Endothelial cell of umbilical vein (primary cell): ENCODE data around the gene ARHGDIB. TPM values are rescaled to one million over a fixed set of nuclear protein-coding genes. Genes with fewer than 3 reads are reported as not detected.
A peak's percentile ranks its signal among the peaks of the same experiment; 100 is the strongest.

Source experiments
- BruUV-seq: library from RNA; stranded (reverse); fragments of 400-500 nt; replicated peaks from 2 replicates; lab custom pipeline; 2021; lab: Mats Ljungman, UMichigan
- CTCF ChIA-PET: fragments of 300-600, 350-600 bp; sonication (Branson Sonifier 250); formaldehyde crosslinking; loops from one replicate; lab custom pipeline; 2021; ENCODE audit warnings: antibody characterized with exemption, inconsistent platforms; lab: Charles Lee
- POLR2A ChIA-PET: fragments of 300-600, 350-600 bp; sonication (Branson Sonifier 250); formaldehyde crosslinking; loops from one replicate; lab custom pipeline; 2021; ENCODE audit warnings: antibody characterized with exemption, inconsistent platforms; lab: Charles Lee
- DNase-seq: peaks from one replicate; pipeline ENCODE4 v3.0.0-alpha.2; 2011; ENCODE audit warnings: low read depth, low spot score
- FAIRE-seq: peaks from 2 replicates; lab custom pipeline; 2011; peaks lifted over from hg19 to GRCh38; lab: Jason Lieb, UNC
- H2AFZ ChIP-seq: 2 replicates; pipeline ENCODE4 v1.6.0; 2012; ENCODE audit warnings: low read depth, low read length, control low read depth, inconsistent platforms
- H3K27ac ChIP-seq: 2 replicates; pipeline ENCODE4 v1.5.1; 2011; ENCODE audit warnings: low read depth, mild to moderate bottlenecking, control low read depth, low read length, moderate library complexity; ENCODE audit not compliant: insufficient read depth
- H3K27me3 ChIP-seq, 2 experiments: 2 replicates each; pipeline versions ENCODE4 v1.6.0 to v1.6.1; 2011; ENCODE audit warnings: low read length in 2 of 2, mixed read lengths in 1 of 2; ENCODE audit not compliant: control insufficient read depth in 2 of 2, insufficient read depth in 2 of 2
- H3K36me3 ChIP-seq, 2 experiments: 2 replicates in 1 of 2; 3 replicates in 1 of 2; pipeline ENCODE4 v1.5.1; 2011; ENCODE audit warnings: low read length in 2 of 2, mild to moderate bottlenecking in 1 of 2, moderate library complexity in 1 of 2; ENCODE audit not compliant: control insufficient read depth in 2 of 2, insufficient read depth in 2 of 2; ENCODE audit errors: extremely low read depth in 1 of 2
- H3K4me1 ChIP-seq: 3 replicates; pipeline ENCODE4 v1.5.1; 2011; ENCODE audit warnings: mild to moderate bottlenecking, low read length; ENCODE audit not compliant: control insufficient read depth, insufficient read depth; ENCODE audit errors: extremely low read depth
- H3K4me2 ChIP-seq: 2 replicates; pipeline ENCODE4 v1.6.1; 2011; ENCODE audit warnings: low read length, control low read depth, mixed read lengths; ENCODE audit not compliant: insufficient read depth
- H3K4me3 ChIP-seq, 3 experiments: fragments of 200-600 bp in 1 of 3; sonication (generic), shearing (Covaris generic) in 1 of 3; replicated peaks in 1 of 3; 2 replicates each; pipeline ENCODE4 v1.5.1; 2011 to 2016; ENCODE audit warnings: control low read depth in 3 of 3, low read length in 3 of 3, mild to moderate bottlenecking in 2 of 3, inconsistent platforms in 1 of 3, low read depth in 1 of 3, moderate library complexity in 1 of 3; ENCODE audit not compliant: insufficient read depth in 1 of 3
- H3K79me2 ChIP-seq: 2 replicates; pipeline ENCODE4 v1.6.0; 2012; ENCODE audit warnings: low read length, inconsistent platforms; ENCODE audit not compliant: control insufficient read depth, insufficient read depth
- H3K9ac ChIP-seq: replicated peaks from 2 replicates; pipeline ENCODE3; 2011; ENCODE audit warnings: low read length, control low read depth; ENCODE audit not compliant: insufficient read depth; ENCODE audit errors: extremely low read depth
- H3K9me1 ChIP-seq: replicated peaks from 3 replicates; pipeline ENCODE4 v1.6.0; 2011; ENCODE audit warnings: mild to moderate bottlenecking, low read length; ENCODE audit not compliant: control insufficient read depth, insufficient read depth; ENCODE audit errors: extremely low read depth
- H3K9me3 ChIP-seq: replicated peaks from 2 replicates; pipeline ENCODE4 v1.5.1; 2012; ENCODE audit warnings: low read length, inconsistent platforms; ENCODE audit not compliant: control insufficient read depth, insufficient read depth
- H4K20me1 ChIP-seq: replicated peaks from 2 replicates; pipeline ENCODE3; 2011; ENCODE audit warnings: mild to moderate bottlenecking, low read length; ENCODE audit not compliant: control insufficient read depth, insufficient read depth; ENCODE audit errors: extremely low read depth
- CTCF ChIP-seq, 2 donors: IDR thresholded peaks; 1 replicate in 1 of 2; 2 replicates in 1 of 2; pipeline ENCODE4 v1.5.1; 2011; ENCODE audit warnings: low read length in 2 of 2, mild to moderate bottlenecking in 2 of 2, moderate library complexity in 2 of 2, control low read depth in 1 of 2, inconsistent platforms in 1 of 2, low read depth in 1 of 2; ENCODE audit not compliant: insufficient read depth in 1 of 2; ENCODE audit errors: extremely low read depth in 1 of 2
- EZH2 ChIP-seq: IDR thresholded peaks from 2 replicates; pipeline ENCODE4 v1.6.1; 2012; ENCODE audit warnings: borderline replicate concordance, low read depth, mild to moderate bottlenecking, moderate library complexity, low read length, inconsistent platforms; ENCODE audit not compliant: severe bottlenecking
- FOS ChIP-seq: IDR thresholded peaks from 2 replicates; pipeline ENCODE4 v1.6.1; 2011; ENCODE audit warnings: mild to moderate bottlenecking, low read length, moderate library complexity, borderline replicate concordance; ENCODE audit not compliant: insufficient read depth
- GATA2 ChIP-seq: IDR thresholded peaks from 2 replicates; pipeline ENCODE4 v1.7.0; 2011; ENCODE audit warnings: low read depth, mild to moderate bottlenecking, moderate library complexity, mixed read lengths, low read length; ENCODE audit not compliant: insufficient read length, insufficient read depth
- JUN ChIP-seq: IDR thresholded peaks from 2 replicates; pipeline ENCODE4 v1.6.1; 2011; ENCODE audit warnings: borderline replicate concordance, low read depth; ENCODE audit not compliant: insufficient read length, insufficient read depth
- MAX ChIP-seq: IDR thresholded peaks from 2 replicates; pipeline ENCODE4 v1.6.1; 2011; ENCODE audit not compliant: insufficient read depth, insufficient read length
- MYC ChIP-seq: IDR thresholded peaks from one replicate; pipeline ENCODE4 v1.6.1; 2011; ENCODE audit warnings: mild to moderate bottlenecking, low read depth, low read length
- POLR2A ChIP-seq: IDR thresholded peaks from 2 replicates; pipeline ENCODE4 v1.6.1; 2012; ENCODE audit warnings: low read depth, mild to moderate bottlenecking, control low read depth, low read length
- POLR2AphosphoS5 ChIP-seq: IDR thresholded peaks from 2 replicates; pipeline ENCODE4 v1.6.1; 2012; ENCODE audit warnings: low read depth, mild to moderate bottlenecking, control low read depth, low read length, moderate library complexity; ENCODE audit not compliant: insufficient read depth
- dilution Hi-C: fragments of 300-500 bp; cut with MboI; formaldehyde crosslinking; loops from one replicate; pipeline ENCODE4 v1.15.0; 2019; ENCODE audit warnings: low sequenced_read_pairs; ENCODE audit not compliant: extremely low pct_ligation_motif_present
- intact Hi-C: fragments of 100-400 bp; cut with micrococcal nuclease; formaldehyde crosslinking; loops from one replicate; pipeline ENCODE4 v1.10.0; 2022
- polyA plus RNA-seq, 4 experiments: library from polyadenylated mRNA; depleted of rRNA in 3 of 4; stranded (reverse) in 3 of 4; unstranded in 1 of 4; fragments of >200 nt; gene quantifications; 2 replicates each; pipeline versions ENCODE4 v1.2.1 to v1.2.3, GENCODE V29; 2011 to 2012; ENCODE audit warnings: missing spikeins in 1 of 4
- total RNA-seq: library from RNA; stranded (reverse); gene quantifications from 2 replicates; pipeline ENCODE4 v1.2.3, GENCODE V29; 2021

The ARHGDIB gene
- total and polyA plus RNA-seq, 2 donors (not counting 3 experiments of a cell fraction or from before 2014, with no cell fraction given), result 483 to 1,200 TPM

- no peak for DNase-seq
- peaks cover 90% of the 10 kb centered on the region for H3K79me2 ChIP-seq
These were observed 5.1 kb downstream of the ARHGDIB start for GRCh38 chr12:14956024-14956891.

More at GRCh38 chr12:14956024-14956891, 5.1 kb downstream of the ARHGDIB start:
- no peaks in the 10 kb centered on the region for H3K36me3 ChIP-seq
- H3K9me3 ChIP-seq, result no peaks in the 10 kb centered on the region
- POLR2A ChIA-PET, result no interaction called here
- no peak overlapping the region for H3K27ac ChIP-seq
- H3K4me1 ChIP-seq, result peaks cover 68% of the 10 kb centered on the region
- peak overlapping the region; percentile 20 for H3K4me2 ChIP-seq
- intact Hi-C loops, result loop anchor here (5.0 to 10.0 kb wide), 2 partner anchors 589 to 701 kb away; partner anchors contain the start of gene ATF7IP
- BruUV-seq, result no TSS peak
- dilution Hi-C loops, result loop anchor here (10.0 kb wide), 1 partner anchor 121 kb away; no protein-coding TSS in a partner anchor
- TF ChIP-seq CTCF (IDR thresholded peaks at IDR 0.05; ENCODE audit: extremely low read depth in 1 of 2, insufficient read depth in 1 of 2, low read depth in 1 of 2, low read length in 2 of 2) (no peak), JUN (no peak), MYC (no peak), MAX (no peak), POLR2A (no peak), FOS (no peak), POLR2AphosphoS5 (no peak), EZH2 (no peak), GATA2 (no peak)
- CTCF ChIA-PET, result interaction anchor here (0.5 kb wide), 1 partner anchor 30 kb away, joined by 3 read pairs; no protein-coding TSS in a partner anchor
- H3K9ac ChIP-seq, result no peak overlapping the region
- H3K4me3 ChIP-seq, result no peak overlapping the region
- no peaks in the 10 kb centered on the region for H3K27me3 ChIP-seq
- no peak for FAIRE-seq
- no peaks in the 10 kb centered on the region for H3K9me1 ChIP-seq
- H2AFZ ChIP-seq, result no peak overlapping the region
- no peaks in the 10 kb centered on the region for H4K20me1 ChIP-seq
